AG08395 (cell line): ENCODE data around the gene KDM5A.
"Not testable (repeated sequence)": the region's sequence is repeated elsewhere in the genome, so short reads cannot be mapped to it uniquely, and the experiment has no call there.

Source experiments
- DNase-seq: peaks from one replicate; pipeline ENCODE4 v3.0.0; 2012; ENCODE audit warnings: mixed read lengths, low spot score

Gene KDM5A

DNA sequence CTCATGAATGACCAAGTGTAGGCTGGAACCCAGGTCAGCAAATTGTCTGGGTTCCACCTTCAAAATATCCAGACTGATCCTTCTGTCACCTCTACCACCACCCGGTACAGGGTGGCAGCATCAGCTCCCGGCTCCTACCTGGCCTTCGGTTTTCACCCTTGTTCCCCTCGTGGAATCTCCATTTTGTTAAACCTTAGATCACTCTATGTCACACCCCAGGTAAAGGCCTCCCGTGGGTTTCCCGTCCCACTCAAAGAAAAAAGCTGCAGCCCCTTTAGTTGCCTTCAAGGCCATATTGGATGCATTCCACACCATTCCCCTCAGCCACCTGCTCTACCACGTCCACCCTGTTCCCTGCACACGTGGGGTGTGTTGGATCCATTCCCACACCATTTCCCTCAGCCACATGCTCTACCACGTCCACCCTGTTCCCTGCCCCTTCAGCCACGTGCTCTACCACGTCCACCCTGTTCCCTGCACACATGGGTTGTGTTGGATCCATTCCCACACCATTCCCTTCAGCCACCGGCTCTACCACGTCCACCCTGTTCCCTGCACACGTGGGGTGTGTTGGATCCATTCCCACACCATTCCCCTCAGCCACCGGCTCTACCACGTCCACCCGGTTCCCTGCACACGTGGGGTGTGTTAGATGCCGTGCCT lies 150.3 kb downstream of the KDM5A start:
- no peak for DNase-seq

DNA sequence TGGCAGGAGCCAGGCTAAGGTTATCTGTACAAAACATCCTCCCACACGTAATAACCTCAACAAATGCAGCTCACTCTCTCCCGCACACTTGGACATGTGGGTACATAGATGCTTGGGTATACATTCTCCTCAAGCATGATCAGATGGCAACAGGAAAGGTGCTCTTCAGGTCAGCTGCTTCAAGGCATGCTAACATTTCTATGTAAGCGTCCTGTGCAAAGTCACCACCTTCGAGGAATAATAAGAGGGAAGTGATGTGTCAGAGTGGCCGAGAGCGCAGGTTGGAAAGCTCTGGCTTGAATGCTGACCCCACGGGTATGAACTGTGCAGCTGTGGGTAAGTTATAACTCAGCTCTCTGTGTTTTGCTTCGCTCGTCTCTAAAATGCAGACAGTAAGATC lies 151.0 kb downstream of the KDM5A start:
- no peak for DNase-seq

DNA sequence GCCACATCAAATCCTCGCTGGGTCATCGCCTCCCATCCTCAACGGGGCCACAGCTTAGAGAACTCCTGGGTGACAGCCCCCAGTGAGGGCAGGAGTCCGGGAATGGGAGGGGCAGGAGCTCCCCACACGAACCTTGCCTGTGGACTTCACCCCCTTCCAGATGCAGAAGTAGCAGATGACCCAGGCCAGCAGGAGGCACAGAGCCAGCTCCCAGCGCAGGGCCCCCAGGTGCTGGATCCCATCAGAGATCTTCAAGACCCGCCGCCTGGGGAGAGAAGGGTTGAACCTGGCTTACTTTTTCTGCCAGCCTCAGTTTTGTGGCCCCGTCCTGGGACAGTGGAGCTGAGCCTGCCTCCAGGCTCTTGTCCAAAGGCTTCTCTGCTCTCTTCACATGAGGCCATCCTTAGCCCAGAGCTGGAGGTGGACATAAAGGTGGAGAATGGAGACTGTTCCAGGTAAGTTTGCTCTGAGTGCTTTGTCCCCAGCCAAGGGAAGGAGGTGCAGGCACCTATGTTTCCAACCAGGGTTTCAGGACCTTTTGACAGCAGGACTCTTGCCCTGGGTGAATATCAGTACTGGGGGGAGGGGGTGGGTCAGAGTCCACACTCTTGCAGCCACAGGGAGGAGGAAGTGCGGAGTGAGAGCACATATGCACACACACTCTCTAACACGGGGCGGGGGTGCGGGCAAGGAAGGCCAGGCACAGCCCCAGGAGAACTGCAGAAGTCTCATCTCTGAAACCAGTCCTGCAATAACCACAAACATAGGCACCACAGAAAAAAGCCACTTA lies 151.9 kb downstream of the KDM5A start:
- no peak for DNase-seq

DNA sequence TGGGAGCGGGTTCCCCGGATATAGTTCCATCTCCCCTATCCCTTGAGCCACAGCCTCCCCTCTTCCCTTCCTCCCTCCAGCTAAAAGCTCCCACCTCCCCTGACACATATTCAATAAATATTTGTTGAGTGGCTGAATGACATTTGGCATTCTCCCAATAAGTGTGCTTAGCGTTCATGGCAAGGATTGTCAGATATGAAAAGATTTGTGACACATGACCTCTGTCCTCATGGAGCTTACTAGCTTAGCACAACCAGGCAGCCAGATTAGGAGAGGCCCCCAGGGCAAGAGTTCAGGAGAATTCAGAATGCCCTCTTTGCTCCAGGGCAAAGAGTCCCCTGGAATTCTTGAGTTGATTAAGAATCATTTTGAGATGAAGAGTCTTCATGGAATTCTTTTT lies 152.7 kb downstream of the KDM5A start:
- no peak for DNase-seq

DNA sequence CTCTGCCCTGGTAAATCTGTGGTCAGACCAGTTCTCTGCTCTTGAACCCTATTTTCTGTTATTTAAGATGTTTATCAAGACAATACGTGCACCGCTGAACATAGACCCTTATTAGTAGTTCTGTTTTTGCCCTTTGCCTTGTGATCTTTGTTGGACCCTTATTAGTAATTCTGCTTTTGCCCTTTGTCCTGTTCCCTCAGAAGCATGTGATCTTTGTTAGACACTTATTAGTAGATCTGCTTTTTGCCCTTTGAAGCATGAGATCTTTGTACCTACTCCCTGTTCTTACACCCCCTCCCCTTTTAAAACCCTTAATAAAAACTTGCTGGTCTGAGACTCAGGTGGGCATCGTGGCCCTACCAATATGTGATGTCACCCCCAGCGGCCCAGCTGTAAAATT lies 153.2 kb downstream of the KDM5A start:
- DNase-seq = not testable (repeated sequence)

DNA sequence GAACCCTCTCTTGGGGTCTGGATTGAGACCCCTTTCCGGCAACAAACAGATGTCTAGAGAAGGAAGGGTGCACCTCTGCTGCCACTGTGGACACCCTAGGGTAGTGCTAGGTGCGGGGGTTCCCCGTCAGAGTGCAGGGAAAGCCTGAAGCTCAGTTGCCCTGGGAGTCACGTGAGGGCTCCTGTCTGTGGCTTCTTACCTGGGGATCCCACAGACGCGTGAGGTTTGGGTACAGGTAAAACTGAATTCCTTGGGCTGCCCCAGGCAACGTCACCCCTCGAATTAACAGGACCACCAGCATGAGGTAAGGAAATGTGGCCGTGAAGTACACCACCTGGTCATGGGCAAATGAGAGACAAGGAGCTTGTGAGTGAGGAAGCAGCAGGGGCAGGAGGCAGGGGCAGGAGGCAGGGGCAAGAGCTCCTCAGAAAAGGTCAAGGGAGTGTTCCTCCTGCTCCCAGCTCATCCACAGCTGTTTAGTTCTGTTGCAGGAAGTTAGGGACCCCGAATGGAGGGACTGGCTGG lies 154.2 kb downstream of the KDM5A start:
- no peak for DNase-seq

DNA sequence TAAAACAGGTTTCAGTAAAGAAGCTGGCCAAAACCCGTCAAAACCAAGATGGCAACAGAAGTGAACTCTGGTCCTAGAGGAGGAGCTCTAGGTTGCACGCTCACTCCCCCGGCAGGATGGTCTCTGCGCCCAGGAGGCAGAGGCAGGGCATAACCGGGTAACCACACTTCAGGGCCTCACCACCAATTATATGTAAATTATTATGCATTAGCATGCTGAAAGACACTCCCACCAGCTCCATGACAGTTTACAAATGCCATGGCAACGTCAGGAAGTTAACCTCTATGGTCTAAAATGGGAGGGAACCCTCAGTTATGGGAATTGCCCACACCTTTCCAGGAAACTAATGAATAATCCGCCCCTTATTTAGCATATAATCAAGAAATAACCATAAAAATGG lies 155.1 kb downstream of the KDM5A start:
- no peak for DNase-seq

DNA sequence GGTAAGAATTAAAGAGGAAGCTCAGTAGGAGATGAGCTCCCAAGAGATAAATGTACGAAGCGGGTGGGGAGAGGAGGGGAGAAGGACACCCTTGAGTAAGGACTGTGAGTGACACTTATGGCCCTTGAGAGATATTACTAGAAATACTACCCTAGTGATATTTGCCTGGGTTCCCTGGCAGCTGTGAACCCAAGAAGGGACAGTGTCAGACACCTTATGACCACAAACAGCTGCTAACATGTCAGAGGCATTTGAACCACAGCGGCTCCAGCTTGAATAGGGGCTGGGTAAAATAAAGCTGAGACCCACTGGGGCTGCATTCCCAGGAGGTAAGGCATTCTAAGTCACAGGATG lies 155.5 kb downstream of the KDM5A start:
- DNase-seq = no peak

DNA sequence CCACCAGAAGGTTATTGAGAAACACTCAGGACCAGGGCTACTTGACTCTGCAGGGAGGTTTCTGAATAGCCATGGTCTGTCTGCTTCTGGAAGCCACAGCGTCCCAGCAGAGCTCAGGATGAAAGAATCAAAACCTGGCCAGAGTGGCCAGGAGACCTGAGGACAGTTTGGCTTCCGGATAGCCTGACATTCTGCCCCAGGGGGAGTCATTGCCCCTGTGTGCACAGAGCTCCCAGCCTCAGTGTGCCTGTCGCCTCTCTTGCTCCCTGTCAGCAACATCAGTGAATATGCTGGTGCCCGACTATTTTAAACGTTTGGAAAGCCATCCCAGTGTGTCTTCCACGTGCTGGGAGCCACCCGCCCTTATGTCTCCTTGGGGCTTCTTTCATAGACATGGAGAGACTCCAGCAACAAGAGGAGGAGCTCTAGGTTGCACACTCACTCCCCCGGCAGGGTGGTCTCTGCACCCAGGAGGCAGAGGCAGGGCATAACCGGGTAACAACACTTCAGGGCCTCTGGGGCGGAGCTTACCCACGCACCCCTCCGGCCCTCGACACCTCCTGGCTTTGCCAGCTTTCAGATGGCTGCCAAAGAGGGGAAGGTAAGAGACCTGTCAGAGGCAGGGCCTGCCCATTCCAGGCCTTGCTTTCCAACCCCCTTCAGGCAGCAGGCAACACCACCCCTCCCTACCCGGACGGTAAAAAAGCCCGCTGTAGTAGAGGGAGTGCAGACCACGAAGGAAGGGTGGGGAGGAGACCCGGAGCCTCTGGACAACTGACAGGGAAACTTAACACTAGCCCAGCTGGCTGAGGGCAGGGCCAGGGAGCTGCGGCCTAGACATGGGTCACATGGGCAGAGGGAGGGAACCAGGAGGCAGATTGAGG lies 156.1 kb downstream of the KDM5A start:
- no peak for DNase-seq

DNA sequence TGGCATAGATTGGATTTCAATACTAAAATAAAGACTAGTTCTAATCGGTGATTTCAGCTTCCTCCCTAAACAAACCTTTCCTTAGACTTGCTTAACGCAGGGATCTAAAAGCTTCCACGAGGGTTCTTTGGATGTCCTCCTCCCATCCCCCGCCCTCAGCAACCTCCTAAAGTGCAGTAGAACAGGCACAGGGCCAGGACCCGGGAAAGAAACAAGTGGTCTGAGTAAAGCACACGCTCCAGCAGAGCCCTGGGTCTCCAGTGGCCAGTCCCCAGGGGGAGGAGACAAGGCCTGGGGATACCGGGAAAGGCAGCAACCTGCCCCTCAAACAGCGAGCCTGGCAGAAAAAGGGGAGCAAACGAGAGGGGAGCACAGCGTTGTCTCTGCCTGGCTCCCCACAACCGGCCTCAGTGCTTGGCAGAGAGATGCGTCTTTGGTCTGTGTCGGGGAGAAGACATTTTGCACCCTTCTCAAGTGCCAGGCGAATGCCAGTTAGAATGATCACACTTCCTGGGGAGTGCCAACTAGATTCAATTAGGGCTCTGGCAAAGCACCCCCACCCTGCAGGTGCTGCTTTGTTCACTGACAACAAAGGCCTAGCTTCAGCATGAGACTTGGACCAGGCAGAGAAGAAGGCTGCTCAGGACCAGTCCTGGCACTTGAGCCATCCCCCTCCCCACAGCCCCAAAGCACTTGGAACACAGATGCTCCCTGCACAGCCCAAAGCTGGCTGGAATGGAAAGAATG lies 158.0 kb downstream of the KDM5A start:
- no peak for DNase-seq
